ENCODE data around the gene SIRPB2. TPM values are rescaled to one million over a fixed set of nuclear protein-coding genes. Genes with fewer than 3 reads are reported as not detected.

The SIRPB2 gene
- not detected in 2 replicates for total RNA-seq

GRCh38 chr20:1491281-1491840 lies at the start of gene SIRPB2:
Gene SIRPB2, minus strand, starts transcription at chr20:1491420. Its CDS starts 61 bp downstream, at chr20:1491359.

GRCh38 chr20:1466211-1467081 lies 24.8 kb downstream of the SIRPB2 start, which contains the start of gene NSFL1C:
Gene NSFL1C, minus strand, starts transcription at chr20:1466849. Its CDS starts 25 bp downstream, at chr20:1466824.

Other genes starting within 250 kb of the SIRPB2 start
- 12.7 and 13.6 TPM in 2 replicates for gene SNPH, start 225.1 kb downstream of the SIRPB2 start, total RNA-seq
- 2.3 TPM in 2 replicates for gene SDCBP2, start 162.3 kb downstream of the SIRPB2 start, total RNA-seq
- gene FKBP1A, start 98.4 kb downstream of the SIRPB2 start, total RNA-seq, result 154 and 176 TPM in 2 replicates
- 22.0 and 39.3 TPM in 2 replicates for gene NSFL1C, start 24.6 kb downstream of the SIRPB2 start, total RNA-seq
- gene SIRPD, start 66.3 kb upstream of the SIRPB2 start, total RNA-seq, result not detected in 2 replicates
- 0.19 and 2.5 TPM in 2 replicates for gene SIRPB1, start 128.6 kb upstream of the SIRPB2 start, total RNA-seq
- gene SIRPG, start 166.4 kb upstream of the SIRPB2 start, total RNA-seq, result not detected in 2 replicates

All from regular cardiac myocyte (primary cell).